Motor neuron (in vitro differentiated cells): ENCODE data around the gene UGT1A8. TPM values are rescaled to one million over a fixed set of nuclear protein-coding genes. Genes with fewer than 3 reads are reported as not detected.
"Not testable (repeated sequence)": the region's sequence is repeated elsewhere in the genome, so short reads cannot be mapped to it uniquely, and the experiment has no call there.

Experiments
- ATAC-seq, 8 experiments: fragments of 200-7000 bp; cut with Tn5 transposase; replicated peaks in 6 of 8; 2 replicates each; pipeline ENCODE4 v1.8.0; 2021; ENCODE audit warnings: mild to moderate bottlenecking in 8 of 8, moderate library complexity in 8 of 8
- H3K27ac ChIP-seq, 2 donors: fragments of 250-450 bp; sonication (Bioruptor Pico); 2 replicates each; pipeline ENCODE4 v1.9.0; 2021; ENCODE audit warnings: antibody characterized with exemption in 2 of 2, mild to moderate bottlenecking in 2 of 2, moderate library complexity in 1 of 2
- H3K4me1 ChIP-seq, 2 donors: fragments of 250-450 bp; sonication (Bioruptor Pico); replicated peaks in 1 of 2; 2 replicates each; pipeline ENCODE4 v1.6.1; 2021; ENCODE audit warnings: antibody characterized with exemption in 2 of 2, mild to moderate bottlenecking in 2 of 2, moderate library complexity in 1 of 2
- H3K4me3 ChIP-seq, 5 donors: fragments of 250-450 bp; sonication (Bioruptor Pico); 2 replicates each; pipeline ENCODE4 v1.9.0; 2021; ENCODE audit warnings: antibody characterized with exemption in 5 of 5, mild to moderate bottlenecking in 5 of 5, moderate library complexity in 4 of 5
- WGBS, 10 experiments: fragments of 450-650 bp; shearing (Covaris generic); methylation state at CpG; one replicate each; pipeline ENCODE4 v1.0.0; 2022; 5-methylcytosine and 5-hydroxymethylcytosine counted together
- in situ Hi-C, 9 experiments: fragments of 400-800 bp; cut with MboI; loops; one replicate each; pipeline ENCODE4 v1.15.0; 2021; ENCODE audit warnings: low sequenced_read_pairs in 9 of 9, low pct_unique_long_range_greater_than_20kb in 2 of 9; ENCODE audit not compliant: unreplicated experiment in 9 of 9
- total RNA-seq, 8 experiments: library from RNA; unstranded; fragments of 300-600 nt; gene quantifications; 2 replicates each; pipeline versions ENCODE4 v1.2.3 to v1.2.4, GENCODE V29; 2022

The UGT1A8 gene
- total RNA-seq, result 1 to 10 TPM in 1 of 8 experiments, under 1 TPM in 2, not detected in 5; 0.09 to 1.4 (median 0.27) TPM

GRCh38 chr2:233617476-233617875 is at the start of gene UGT1A8:
Gene UGT1A8, plus strand, starts transcription at chr2:233617633. Its CDS starts 75 bp downstream, at chr2:233617708.
- in situ Hi-C loops, H3K4me1 ChIP-seq, H3K4me3 ChIP-seq, ATAC-seq, H3K27ac ChIP-seq: not testable (repeated sequence)
- 0 to 100% (median 66%) methylated on average over 1 to 2 of the region's 5 CpGs; no CpG with 5 or more reads in 5 of the 10 experiments for WGBS, 10 experiments

GRCh38 chr2:233571001-233571400 is 46.4 kb upstream of the UGT1A8 start:
- 10 to 80% (median 36%) methylated on average over 1 of the region's 1 CpG; no CpG with 5 or more reads in 1 of the 10 experiments for WGBS, 10 experiments
- in situ Hi-C loops, result no loop called here
- no peaks in the 10 kb centered on the region for H3K4me1 ChIP-seq

GRCh38 chr2:233571462-233571861 is 46.0 kb upstream of the UGT1A8 start:
- no peaks in the 10 kb centered on the region for H3K4me1 ChIP-seq
- no peak for ATAC-seq
- WGBS, 10 experiments, result 5 to 100% (median 82%) methylated on average over 1 to 2 of the region's 2 CpGs; no CpG with 5 or more reads in 2 of the 10 experiments
- H3K4me3 ChIP-seq, result no peak overlapping the region
- no peak overlapping the region for H3K27ac ChIP-seq
- in situ Hi-C loops, result no loop called here

More at GRCh38 chr2:233571001-233571400, 46.4 kb upstream of the UGT1A8 start:
- H3K4me3 ChIP-seq, result no peak overlapping the region
- H3K27ac ChIP-seq, result no peak overlapping the region
- ATAC-seq, result no peak

- Histone ChIP-seq H3K27ac (no peak overlapping the region), H3K4me3 (no peak overlapping the region), H3K4me1 (no peaks in the 10 kb centered on the region)
- in situ Hi-C loops, result no loop called here
- WGBS, 10 experiments, result 80 to 100% (median 94%) methylated on average over 1 to 4 of the region's 4 CpGs
- ATAC-seq, result no peak
These were observed 45.0 kb upstream of the UGT1A8 start for GRCh38 chr2:233572468-233572867.

GRCh38 chr2:233577341-233577740 is 40.1 kb upstream of the UGT1A8 start:
- ATAC-seq, H3K4me1 ChIP-seq, in situ Hi-C loops, H3K4me3 ChIP-seq, H3K27ac ChIP-seq: not testable (repeated sequence)
- 10 to 100% (median 60%) methylated on average over 1 to 5 of the region's 5 CpGs; no CpG with 5 or more reads in 2 of the 10 experiments for WGBS, 10 experiments

- H3K4me3 ChIP-seq, in situ Hi-C loops, H3K27ac ChIP-seq, ATAC-seq, H3K4me1 ChIP-seq: not testable (repeated sequence)
- WGBS, 10 experiments, result 56 to 95% (median 86%) methylated on average over 3 to 19 of the region's 35 CpGs; no CpG with 5 or more reads in 4 of the 10 experiments
These were observed 34.0 kb upstream of the UGT1A8 start for GRCh38 chr2:233583217-233583965.

- in situ Hi-C loops, result no loop called here
- peak in 3 of 8 experiments; percentile 39 to 57 (median 48) for ATAC-seq
- H3K4me1 ChIP-seq, result peaks cover 0 to 4% of the 10 kb centered on the region in 2 donors
- H3K4me3 ChIP-seq, result no peak overlapping the region
- no peak overlapping the region for H3K27ac ChIP-seq
- 40 to 100% (median 85%) methylated on average over 1 of the region's 1 CpG; no CpG with 5 or more reads in 4 of the 10 experiments for WGBS, 10 experiments
These were observed 33.2 kb upstream of the UGT1A8 start for GRCh38 chr2:233584210-233584609.

- H3K27ac ChIP-seq, result no peak overlapping the region
- H3K4me1 ChIP-seq, result no peaks in the 10 kb centered on the region
- in situ Hi-C loops, result no loop called here
- ATAC-seq, result no peak
- no peak overlapping the region for H3K4me3 ChIP-seq
- 60 to 100% (median 86%) methylated on average over 1 to 2 of the region's 2 CpGs; no CpG with 5 or more reads in 2 of the 10 experiments for WGBS, 10 experiments
These were observed 29.0 kb upstream of the UGT1A8 start for GRCh38 chr2:233588400-233588799.

GRCh38 chr2:233592706-233593105 is 24.7 kb upstream of the UGT1A8 start:
- H3K4me1 ChIP-seq, H3K4me3 ChIP-seq, H3K27ac ChIP-seq, in situ Hi-C loops: not testable (repeated sequence)
- ATAC-seq, result peak in 4 of 8 experiments; percentile 50 to 99 (median 97)
- WGBS, 10 experiments, result no CpG with 5 or more reads among the region's 1 CpG

GRCh38 chr2:233593201-233593600 is 24.2 kb upstream of the UGT1A8 start:
- 65 to 100% (median 95%) methylated on average over 1 to 6 of the region's 8 CpGs; no CpG with 5 or more reads in 3 of the 10 experiments for WGBS, 10 experiments
- peak in 1 of 8 experiments; percentile 52 for ATAC-seq
- Histone ChIP-seq H3K27ac (no peak overlapping the region), H3K4me1 (no peaks in the 10 kb centered on the region), H3K4me3 (no peak overlapping the region)
- in situ Hi-C loops, result no loop called here

- Histone ChIP-seq H3K4me1 (no peaks in the 10 kb centered on the region), H3K4me3 (no peak overlapping the region), H3K27ac (no peak overlapping the region)
- 0 to 86% (median 38%) methylated on average over 1 of the region's 1 CpG; no CpG with 5 or more reads in 5 of the 10 experiments for WGBS, 10 experiments
- ATAC-seq, result no peak
- in situ Hi-C loops, result no loop called here
These were observed 19.9 kb upstream of the UGT1A8 start for GRCh38 chr2:233597522-233597921.

- Histone ChIP-seq H3K27ac (no peak overlapping the region), H3K4me1 (no peaks in the 10 kb centered on the region), H3K4me3 (no peak overlapping the region)
- in situ Hi-C loops, result no loop called here
- ATAC-seq, result no peak
- WGBS, 10 experiments, result 51 to 100% (median 90%) methylated on average over 1 to 3 of the region's 3 CpGs; no CpG with 5 or more reads in 3 of the 10 experiments
These were observed 18.5 kb upstream of the UGT1A8 start for GRCh38 chr2:233598952-233599351.

GRCh38 chr2:233600386-233600785 is 17.0 kb upstream of the UGT1A8 start:
- peak in 1 of 8 experiments; percentile 42 for ATAC-seq
- Histone ChIP-seq H3K27ac (no peak overlapping the region), H3K4me1 (no peaks in the 10 kb centered on the region), H3K4me3 (no peak overlapping the region)
- in situ Hi-C loops, result no loop called here
- WGBS, 10 experiments, result 9 to 100% (median 60%) methylated on average over 1 to 2 of the region's 2 CpGs; no CpG with 5 or more reads in 3 of the 10 experiments
